Activated CD4-positive, alpha-beta memory T cell treated with anti-CD3 and anti-CD28 coated beads, Interleukin-2, amount 10 ng/mL, durations not matched to agents 7 days and 5 days (primary cell): Measurements from ENCODE around the gene CACNA1D. TPM values are rescaled to one million over a fixed set of nuclear protein-coding genes. Genes with fewer than 3 reads are reported as not detected.
"Not testable (repeated sequence)": the region's sequence is repeated elsewhere in the genome, so short reads cannot be mapped to it uniquely, and the experiment has no call there.

ENCODE experiments used
- CTCF ChIA-PET: fragments of 350-600 bp; sonication (Branson Sonifier 250); formaldehyde crosslinking; loops from one replicate; lab custom pipeline; 2021; ENCODE audit warnings: antibody characterized with exemption, inconsistent platforms; lab: Charles Lee
- POLR2A ChIA-PET: fragments of 350-600 bp; sonication (Branson Sonifier 250); formaldehyde crosslinking; loops from one replicate; lab custom pipeline; 2021; ENCODE audit warnings: antibody characterized with exemption; lab: Charles Lee
- DNase-seq: peaks from one replicate; pipeline ENCODE4 v3.0.0-alpha.2; 2020
- H3K27ac Mint-ChIP-seq: one replicate; pipeline ENCODE4 v1.8.0; 2021; ENCODE audit warnings: mild to moderate bottlenecking, mixed read lengths
- H3K27me3 Mint-ChIP-seq: one replicate; pipeline ENCODE4 v1.8.0; 2021; ENCODE audit warnings: mixed read lengths
- H3K36me3 Mint-ChIP-seq: one replicate; pipeline ENCODE4 v1.8.0; 2021; ENCODE audit warnings: low read depth, mixed read lengths
- H3K4me1 Mint-ChIP-seq: one replicate; pipeline ENCODE4 v1.8.0; 2021; ENCODE audit warnings: mixed read lengths
- H3K4me3 Mint-ChIP-seq: one replicate; pipeline ENCODE4 v1.8.0; 2021; ENCODE audit warnings: mild to moderate bottlenecking, mixed read lengths
- H3K9me3 Mint-ChIP-seq: one replicate; pipeline ENCODE4 v1.8.0; 2021; ENCODE audit warnings: mixed read lengths
- total RNA-seq, 2 experiments: library from RNA; stranded (reverse); gene quantifications; one replicate each; pipeline ENCODE4 v1.2.3, GENCODE V29; 2021

Gene CACNA1D
- total RNA-seq, 2 experiments from 2014 or later = 2.5 to 3.2 TPM

DNA sequence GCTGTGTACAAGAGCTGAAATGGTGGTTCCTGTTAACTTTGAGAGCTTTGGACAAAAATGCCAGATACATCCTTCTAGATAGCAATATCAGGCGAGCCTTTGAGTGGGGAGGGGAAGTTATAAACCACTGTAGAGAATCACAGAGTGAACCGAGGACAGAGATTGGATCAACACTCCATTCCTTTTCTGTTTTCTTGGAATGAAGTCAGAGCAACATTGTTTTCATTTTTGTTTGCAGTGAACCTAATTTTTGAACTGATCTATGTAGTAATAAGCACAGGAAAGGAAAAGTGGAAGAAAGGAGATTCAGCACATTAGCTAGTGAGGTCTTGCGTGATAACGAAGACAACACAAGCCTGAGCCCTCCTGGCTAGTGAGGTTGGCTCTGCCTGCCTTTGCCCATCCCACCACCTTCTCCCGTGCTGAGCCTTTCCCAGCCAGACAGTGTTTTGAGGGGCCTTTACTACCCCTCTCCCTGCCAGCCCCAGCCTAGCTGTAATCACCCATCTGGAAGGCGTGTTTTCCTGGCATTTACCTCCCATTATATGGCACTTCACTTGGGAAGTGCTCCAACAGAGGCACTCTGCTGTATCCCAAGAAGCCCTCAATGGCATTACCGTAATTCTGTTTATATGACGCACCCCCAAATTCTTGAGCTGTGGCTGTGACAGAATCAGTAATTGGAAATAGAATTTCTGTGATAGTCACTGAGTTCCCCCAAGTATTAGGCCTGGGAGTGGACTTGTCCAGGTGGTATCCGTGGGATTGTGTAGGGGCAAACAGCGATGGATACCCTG lies 129.8 kb downstream of the CACNA1D start:
- POLR2A ChIA-PET = no interaction called here
- no peak overlapping the region for H3K4me3 Mint-ChIP-seq
- no peak overlapping the region for H3K27ac Mint-ChIP-seq
- no peaks in the 10 kb centered on the region for H3K4me1 Mint-ChIP-seq
- no peak for DNase-seq
- H3K27me3 Mint-ChIP-seq = peaks cover 31% of the 10 kb centered on the region
- CTCF ChIA-PET = no interaction called here
- H3K9me3 Mint-ChIP-seq = no peaks in the 10 kb centered on the region
- H3K36me3 Mint-ChIP-seq = no peaks in the 10 kb centered on the region

DNA sequence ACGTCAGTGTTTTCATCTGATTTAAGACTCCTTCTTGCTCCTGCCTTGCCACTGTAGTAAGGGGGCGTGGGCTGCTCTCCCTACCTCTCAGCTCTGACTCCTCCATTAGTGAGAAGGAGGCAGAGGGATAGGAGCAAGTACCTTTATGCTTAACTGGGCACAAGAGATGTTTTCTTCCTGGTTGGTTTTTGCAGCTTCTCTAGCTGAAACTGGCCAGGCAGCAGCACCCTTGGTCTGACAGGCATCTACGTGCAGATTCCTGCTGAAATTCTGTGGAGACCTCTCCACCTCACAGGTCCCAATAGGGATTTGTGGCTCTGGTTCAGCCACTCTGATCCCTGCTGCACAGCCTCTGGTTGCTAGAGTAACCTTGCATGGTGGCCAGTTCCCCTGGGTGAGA lies 132.5 kb downstream of the CACNA1D start:
- no peaks in the 10 kb centered on the region for H3K4me1 Mint-ChIP-seq
- no peak overlapping the region for H3K27ac Mint-ChIP-seq
- no peaks in the 10 kb centered on the region for H3K9me3 Mint-ChIP-seq
- H3K27me3 Mint-ChIP-seq = peaks cover 38% of the 10 kb centered on the region
- CTCF ChIA-PET = no interaction called here
- POLR2A ChIA-PET = no interaction called here
- DNase-seq = no peak
- H3K4me3 Mint-ChIP-seq = no peak overlapping the region
- H3K36me3 Mint-ChIP-seq = no peaks in the 10 kb centered on the region

DNA sequence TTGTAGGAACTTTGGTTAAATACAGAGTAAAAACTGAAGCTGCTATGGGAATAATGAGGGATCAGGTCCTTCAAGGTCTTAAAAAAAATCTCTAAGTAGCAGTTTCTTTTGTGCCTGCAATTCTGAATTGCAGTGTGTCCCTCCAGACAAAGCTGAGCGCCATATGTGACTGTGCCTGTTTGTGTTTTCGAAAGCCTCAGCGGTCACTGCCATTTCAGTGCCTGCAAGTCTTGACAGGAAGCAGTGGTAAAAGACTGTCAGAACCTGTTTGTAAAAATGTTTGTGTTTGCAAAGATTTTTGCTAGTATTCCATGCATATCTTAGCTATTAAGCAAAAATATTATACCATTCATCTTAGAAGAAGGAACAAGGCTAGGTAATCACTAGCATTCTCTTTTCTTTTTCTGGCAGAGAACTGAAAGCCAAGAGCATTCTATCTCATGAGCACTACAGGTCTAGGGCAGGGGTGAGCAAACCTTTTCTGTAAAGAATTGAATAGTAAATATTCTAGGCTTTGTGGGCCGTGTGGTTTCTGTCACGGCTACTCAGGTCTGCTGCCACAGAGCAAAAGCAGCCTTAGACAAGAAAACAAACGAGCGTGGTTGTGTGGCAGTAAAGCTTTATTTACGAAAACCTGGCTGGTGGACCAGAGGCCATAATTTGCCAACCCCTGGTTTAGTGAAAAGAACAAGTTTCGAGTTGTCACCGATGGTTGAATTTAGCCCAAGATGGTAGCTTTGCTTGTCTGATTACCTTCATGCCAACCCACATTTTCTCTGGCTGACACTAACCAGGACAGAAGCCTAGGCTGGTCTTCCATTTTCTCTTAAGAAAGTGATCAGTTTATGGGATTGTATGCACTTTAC lies 134.4 kb downstream of the CACNA1D start:
- Mint-ChIP-seq H3K9me3 (no peaks in the 10 kb centered on the region), H3K27ac (no peak overlapping the region)

DNA sequence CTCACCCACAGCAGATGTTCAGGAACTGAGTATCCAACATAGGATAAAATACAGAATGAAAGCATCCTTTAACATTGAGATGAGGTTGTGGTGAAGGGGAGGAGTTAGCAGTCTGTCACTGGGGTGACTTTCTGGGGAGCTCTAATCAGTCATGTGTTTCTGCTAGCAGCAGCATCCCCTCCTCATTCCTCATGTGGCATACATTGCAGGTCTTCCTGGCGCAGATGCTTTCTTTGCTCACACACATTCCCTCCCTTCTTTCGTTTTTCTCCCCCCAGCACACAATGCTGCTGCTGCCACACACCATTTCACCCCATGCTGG lies 135.0 kb downstream of the CACNA1D start:
- Mint-ChIP-seq H3K4me1 (no peaks in the 10 kb centered on the region), H3K4me3 (no peak overlapping the region), H3K27ac (no peak overlapping the region), H3K27me3 (peaks cover 42% of the 10 kb centered on the region), H3K36me3 (no peaks in the 10 kb centered on the region), H3K9me3 (no peaks in the 10 kb centered on the region)
- POLR2A ChIA-PET = no interaction called here
- CTCF ChIA-PET = no interaction called here
- no peak for DNase-seq

More for the DNA sequence above, 134.4 kb downstream of the CACNA1D start:
- ChIA-PET CTCF (no interaction called here), POLR2A (no interaction called here)
- no peak for DNase-seq
- H3K4me3 Mint-ChIP-seq = no peak overlapping the region
- no peaks in the 10 kb centered on the region for H3K4me1 Mint-ChIP-seq
- H3K36me3 Mint-ChIP-seq = no peaks in the 10 kb centered on the region
- peaks cover 40% of the 10 kb centered on the region for H3K27me3 Mint-ChIP-seq

DNA sequence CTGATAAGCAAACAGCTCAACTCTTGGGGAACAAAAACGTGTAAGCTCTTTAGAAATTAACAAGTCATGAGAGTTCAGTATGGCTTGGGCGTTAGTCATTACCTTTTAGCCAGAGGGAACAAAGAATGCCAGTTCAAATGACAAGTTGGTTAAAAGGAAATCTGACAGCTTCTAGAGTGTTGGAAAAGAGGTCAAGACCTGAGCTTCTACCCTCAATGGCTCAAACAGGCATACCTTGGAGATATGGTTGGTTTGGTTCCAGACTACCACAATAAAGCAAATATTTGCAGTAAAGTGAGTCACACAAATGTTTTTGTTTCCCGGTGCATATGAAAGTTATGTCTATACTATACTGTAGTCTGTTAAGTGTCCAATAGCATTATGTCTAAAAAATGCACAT lies 136.1 kb downstream of the CACNA1D start:
- POLR2A ChIA-PET = no interaction called here
- CTCF ChIA-PET = no interaction called here
- no peak for DNase-seq
- H3K4me3 Mint-ChIP-seq = no peak overlapping the region
- H3K27ac Mint-ChIP-seq = no peak overlapping the region
- H3K9me3 Mint-ChIP-seq = no peaks in the 10 kb centered on the region
- peaks cover under 1% of the 10 kb centered on the region for H3K4me1 Mint-ChIP-seq
- H3K36me3 Mint-ChIP-seq = no peaks in the 10 kb centered on the region
- peaks cover 52% of the 10 kb centered on the region for H3K27me3 Mint-ChIP-seq

DNA sequence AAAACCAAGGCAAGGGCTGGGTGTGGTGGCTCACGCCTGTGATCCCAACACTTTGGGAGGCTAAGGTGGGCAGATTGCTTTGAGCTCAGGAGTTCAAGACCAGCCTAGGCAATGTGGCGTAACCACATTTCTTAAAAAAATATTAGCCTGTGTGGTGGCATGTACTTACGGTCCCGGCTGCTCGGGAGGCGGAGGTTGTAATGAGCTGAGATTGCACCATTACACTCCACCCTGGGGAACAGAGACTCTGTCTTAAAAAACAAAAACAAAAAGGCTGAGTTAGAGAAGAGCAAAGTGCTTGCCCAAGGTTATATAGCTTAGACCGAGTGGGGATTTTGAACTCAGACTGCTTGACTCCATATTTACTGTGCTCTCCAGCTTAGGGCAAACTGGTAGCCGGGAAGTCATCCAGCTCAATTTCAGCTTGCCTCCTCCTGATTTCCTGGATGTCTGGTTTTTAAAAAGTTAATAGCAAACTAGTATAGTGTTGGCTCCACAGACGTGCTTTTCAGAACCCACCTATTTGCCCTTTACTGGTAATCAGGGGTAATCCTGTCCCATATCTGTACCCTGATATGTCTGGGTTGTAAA lies 138.9 kb downstream of the CACNA1D start:
- POLR2A ChIA-PET = no interaction called here
- no peak overlapping the region for H3K27ac Mint-ChIP-seq
- H3K36me3 Mint-ChIP-seq = no peaks in the 10 kb centered on the region
- no peak for DNase-seq
- H3K9me3 Mint-ChIP-seq = no peaks in the 10 kb centered on the region
- H3K4me3 Mint-ChIP-seq = no peak overlapping the region
- peaks cover 4% of the 10 kb centered on the region for H3K4me1 Mint-ChIP-seq
- CTCF ChIA-PET = no interaction called here
- H3K27me3 Mint-ChIP-seq = peaks cover 54% of the 10 kb centered on the region

DNA sequence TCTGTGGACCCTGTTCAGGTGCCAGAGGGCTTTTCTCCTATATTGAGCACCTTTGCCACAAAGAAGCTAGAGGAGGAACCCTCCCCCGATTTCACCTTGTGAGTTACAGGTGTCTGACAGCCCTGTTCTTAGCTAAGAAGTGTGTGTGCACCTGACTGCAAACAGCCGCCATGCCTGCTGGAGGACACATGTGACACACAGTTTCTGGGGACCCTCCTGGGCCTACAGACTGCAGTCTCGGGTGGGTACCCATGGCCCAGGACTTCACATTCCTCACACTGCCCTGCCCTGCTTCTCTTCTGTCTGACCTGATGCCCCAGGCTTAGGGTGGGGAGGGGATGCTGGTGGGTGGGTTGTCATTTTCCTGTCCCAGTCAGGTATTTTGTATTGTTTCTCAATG lies 140.6 kb downstream of the CACNA1D start:
- Mint-ChIP-seq H3K4me1 (peaks cover 4% of the 10 kb centered on the region), H3K27ac (no peak overlapping the region), H3K9me3 (no peaks in the 10 kb centered on the region), H3K4me3 (no peak overlapping the region), H3K27me3 (peaks cover 41% of the 10 kb centered on the region), H3K36me3 (no peaks in the 10 kb centered on the region)
- ChIA-PET CTCF (no interaction called here), POLR2A (no interaction called here)
- no peak for DNase-seq

DNA sequence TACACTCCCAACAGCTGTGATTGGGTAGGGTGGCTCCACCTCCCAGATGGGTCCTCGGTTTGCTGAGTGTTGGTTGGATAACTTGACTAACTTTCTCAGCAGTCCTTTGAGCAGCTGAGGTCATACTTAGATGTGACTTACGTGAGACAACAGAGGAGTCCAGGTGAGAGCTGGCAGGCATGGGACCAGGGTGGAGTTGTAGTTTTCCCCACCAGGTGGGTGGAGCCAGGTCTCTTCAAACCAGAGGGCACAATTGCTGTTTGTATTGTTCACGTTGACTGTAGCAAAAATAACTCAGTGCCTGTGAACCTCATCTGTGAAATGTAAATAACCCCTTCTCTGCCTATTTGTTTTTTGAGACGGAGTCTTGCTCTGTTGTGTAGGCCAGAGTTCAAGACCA lies 144.4 kb downstream of the CACNA1D start:
- H3K4me1 Mint-ChIP-seq, CTCF ChIA-PET, H3K9me3 Mint-ChIP-seq, H3K4me3 Mint-ChIP-seq, H3K36me3 Mint-ChIP-seq, H3K27ac Mint-ChIP-seq, DNase-seq, POLR2A ChIA-PET: not testable (repeated sequence)
- H3K27me3 Mint-ChIP-seq = peaks cover 27% of the 10 kb centered on the region

DNA sequence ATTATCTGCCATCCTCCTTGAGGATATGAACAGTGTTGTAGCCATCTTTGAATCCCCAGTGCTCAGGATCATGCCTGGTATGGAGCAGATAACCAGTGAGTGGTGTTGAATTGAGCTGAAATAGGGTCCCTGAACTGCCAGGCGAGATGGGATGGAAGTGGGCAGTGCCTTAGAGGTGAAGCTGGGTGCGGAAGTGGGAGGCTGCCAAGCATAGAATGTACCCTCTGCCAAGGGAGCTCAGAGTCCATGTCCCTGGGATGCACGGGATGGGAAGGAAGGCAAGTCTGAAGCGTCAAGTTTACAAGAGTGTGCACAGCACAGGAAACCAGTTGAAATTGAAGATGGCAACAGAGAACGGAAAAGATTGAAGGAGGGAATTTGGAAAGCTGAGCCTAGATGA lies 147.0 kb downstream of the CACNA1D start:
- no peaks in the 10 kb centered on the region for H3K4me1 Mint-ChIP-seq
- H3K27me3 Mint-ChIP-seq = peaks cover 19% of the 10 kb centered on the region
- no peak for DNase-seq
- CTCF ChIA-PET = interaction anchor here (1.3 kb wide), 1 partner anchor 46 kb away, joined by 3 read pairs; no protein-coding TSS in a partner anchor
- no peaks in the 10 kb centered on the region for H3K9me3 Mint-ChIP-seq
- no peak overlapping the region for H3K27ac Mint-ChIP-seq
- POLR2A ChIA-PET = no interaction called here
- H3K36me3 Mint-ChIP-seq = no peaks in the 10 kb centered on the region
- H3K4me3 Mint-ChIP-seq = no peak overlapping the region

DNA sequence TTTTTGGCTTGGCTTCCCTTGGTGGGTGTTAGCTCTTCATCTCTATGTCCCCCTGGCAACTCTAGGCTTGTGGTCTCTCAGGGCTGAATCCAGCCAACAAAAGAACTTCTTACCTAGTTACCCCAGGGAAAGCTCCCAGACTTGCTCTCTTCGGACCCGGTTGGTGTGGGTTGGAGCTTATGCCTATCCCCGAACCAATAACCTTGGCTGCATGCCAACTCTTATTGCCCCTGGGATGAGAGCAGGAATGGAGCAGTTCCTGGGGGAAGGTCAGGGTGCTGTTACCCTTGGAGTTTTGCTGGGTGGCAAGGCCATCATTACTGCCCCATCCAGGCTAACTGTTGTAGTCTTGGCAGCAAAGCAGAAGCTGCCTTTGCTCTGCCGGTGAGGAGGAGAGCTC lies 147.8 kb downstream of the CACNA1D start:
- no peaks in the 10 kb centered on the region for H3K9me3 Mint-ChIP-seq
- CTCF ChIA-PET = interaction anchor here (1.3 kb wide), 1 partner anchor 45 kb away, joined by 3 read pairs; no protein-coding TSS in a partner anchor

DNA sequence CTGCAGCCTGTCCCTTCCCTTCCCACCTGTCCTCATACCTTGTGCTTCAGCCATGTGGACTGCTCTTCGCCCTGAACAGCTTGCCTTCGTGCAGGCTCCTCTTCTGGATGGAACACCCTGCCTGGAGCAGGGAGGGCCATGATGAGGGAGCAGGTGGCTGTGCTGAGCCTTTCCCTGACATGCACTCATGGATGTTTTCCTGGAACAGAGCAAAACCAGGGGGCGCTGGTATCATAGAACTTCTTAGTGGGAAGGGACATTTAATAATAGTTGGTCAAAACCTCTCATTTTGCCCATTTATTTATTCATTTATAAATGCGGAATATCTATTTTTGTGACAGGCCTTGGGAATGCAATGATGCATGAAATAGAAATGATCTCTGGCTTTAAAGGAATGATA lies 149.3 kb downstream of the CACNA1D start:
- no peaks in the 10 kb centered on the region for H3K4me1 Mint-ChIP-seq
- POLR2A ChIA-PET = no interaction called here
- DNase-seq = no peak
- H3K27me3 Mint-ChIP-seq = peaks cover 19% of the 10 kb centered on the region
- CTCF ChIA-PET = no interaction called here
- no peaks in the 10 kb centered on the region for H3K9me3 Mint-ChIP-seq
- H3K27ac Mint-ChIP-seq = no peak overlapping the region
- H3K36me3 Mint-ChIP-seq = no peaks in the 10 kb centered on the region
- H3K4me3 Mint-ChIP-seq = no peak overlapping the region

More for the DNA sequence above, 147.8 kb downstream of the CACNA1D start:
- H3K36me3 Mint-ChIP-seq = no peaks in the 10 kb centered on the region
- POLR2A ChIA-PET = no interaction called here
- peaks cover 18% of the 10 kb centered on the region for H3K27me3 Mint-ChIP-seq
- no peak overlapping the region for H3K4me3 Mint-ChIP-seq
- no peak overlapping the region for H3K27ac Mint-ChIP-seq
- H3K4me1 Mint-ChIP-seq = no peaks in the 10 kb centered on the region
- no peak for DNase-seq

DNA sequence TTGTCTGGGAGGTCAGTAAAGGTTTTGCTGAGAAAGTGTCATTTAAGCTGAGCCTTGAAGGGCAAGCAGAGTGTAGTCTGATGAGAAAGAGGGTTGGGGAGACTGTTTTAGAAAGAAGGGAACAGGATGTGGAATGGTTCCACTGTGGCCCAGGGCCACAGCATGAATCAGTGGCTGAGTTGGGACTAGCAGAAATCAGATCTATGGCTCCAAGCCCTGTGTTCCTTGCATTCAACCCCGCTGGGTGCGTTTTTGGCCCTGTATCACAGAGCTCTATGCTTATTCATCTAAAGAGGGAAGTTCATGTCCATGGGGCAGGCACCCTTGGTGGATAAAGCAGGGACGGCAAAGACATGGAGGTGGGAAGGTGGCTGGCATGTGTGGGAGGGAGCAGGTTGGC lies 151.3 kb downstream of the CACNA1D start:
- no peak for DNase-seq
- Mint-ChIP-seq H3K4me3 (no peak overlapping the region), H3K27me3 (peaks cover 24% of the 10 kb centered on the region), H3K27ac (no peak overlapping the region), H3K9me3 (no peaks in the 10 kb centered on the region), H3K4me1 (peaks cover 12% of the 10 kb centered on the region), H3K36me3 (no peaks in the 10 kb centered on the region)
- ChIA-PET POLR2A (no interaction called here), CTCF (interaction anchor here (1.2 kb wide), 1 partner anchor 64 kb away, joined by 3 read pairs; no protein-coding TSS in a partner anchor)

DNA sequence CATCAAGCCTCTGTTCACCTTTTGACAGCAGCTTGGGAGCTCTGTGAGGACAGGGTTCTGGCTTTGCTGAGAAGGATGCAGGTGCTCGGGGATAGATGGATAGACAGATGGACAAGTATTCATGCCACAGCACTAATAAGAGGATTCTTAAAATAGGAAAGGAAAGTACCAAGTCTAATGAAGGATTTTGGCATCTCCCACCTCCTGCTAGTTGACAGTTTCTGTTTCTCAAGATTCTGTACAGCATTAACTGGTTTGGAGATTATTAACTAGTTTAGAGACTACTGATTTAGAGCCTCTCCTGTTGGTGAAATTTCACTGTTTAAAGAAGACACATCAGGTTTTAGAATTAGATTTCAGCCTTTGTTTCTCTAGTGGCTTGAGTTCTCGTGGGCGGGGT lies 152.3 kb downstream of the CACNA1D start:
- Mint-ChIP-seq H3K27ac (no peak overlapping the region), H3K27me3 (peaks cover 22% of the 10 kb centered on the region), H3K4me3 (no peak overlapping the region), H3K36me3 (no peaks in the 10 kb centered on the region), H3K4me1 (peaks cover 20% of the 10 kb centered on the region), H3K9me3 (no peaks in the 10 kb centered on the region)
- POLR2A ChIA-PET = no interaction called here
- CTCF ChIA-PET = interaction anchor here (1.2 kb wide), 1 partner anchor 63 kb away, joined by 3 read pairs; no protein-coding TSS in a partner anchor
- no peak for DNase-seq
